Liver (tissue), 9 donors: Measurements from ENCODE around the gene CORO2A. TPM values are rescaled to one million over a fixed set of nuclear protein-coding genes. Genes with fewer than 3 reads are reported as not detected.

ENCODE experiments used
- DNase-seq: peaks from one replicate; pipeline ENCODE4 v3.0.0-alpha.2; 2017; ENCODE audit warnings: low spot score
- H3K27ac ChIP-seq, 2 donors: one replicate each; pipeline ENCODE4 v1.7.0; 2013; ENCODE audit warnings: inconsistent platforms in 2 of 2, low read length in 2 of 2, control low read depth in 1 of 2, low read depth in 1 of 2, mild to moderate bottlenecking in 1 of 2
- H3K27me3 ChIP-seq, 4 donors: one replicate each; pipeline versions ENCODE4 v1.6.1 to v1.7.0; 2013; ENCODE audit warnings: low read length in 3 of 4, inconsistent platforms in 1 of 4, mild to moderate bottlenecking in 1 of 4, moderate library complexity in 1 of 4; ENCODE audit not compliant: control insufficient read depth in 4 of 4, insufficient read depth in 4 of 4
- H3K36me3 ChIP-seq, 4 donors: one replicate each; pipeline versions ENCODE4 v1.6.1 to v1.7.0; 2013; ENCODE audit warnings: low read length in 3 of 4, mild to moderate bottlenecking in 3 of 4, low read depth in 1 of 4, moderate library complexity in 1 of 4; ENCODE audit not compliant: control insufficient read depth in 4 of 4, insufficient read depth in 3 of 4
- H3K4me1 ChIP-seq, 4 donors: one replicate each; pipeline versions ENCODE4 v1.6.1 to v1.7.0; 2013; ENCODE audit warnings: low read length in 3 of 4, mild to moderate bottlenecking in 3 of 4, moderate library complexity in 1 of 4; ENCODE audit not compliant: control insufficient read depth in 4 of 4, insufficient read depth in 4 of 4
- H3K4me3 ChIP-seq, 3 donors: one replicate each; pipeline versions ENCODE4 v1.6.1 to v1.7.0; 2013; ENCODE audit warnings: low read length in 3 of 3, control low read depth in 1 of 3, low read depth in 1 of 3, mild to moderate bottlenecking in 1 of 3
- H3K9ac ChIP-seq, 2 donors: one replicate each; pipeline ENCODE4 v1.7.0; 2013; ENCODE audit warnings: low read length in 2 of 2, mild to moderate bottlenecking in 2 of 2, moderate library complexity in 2 of 2, control low read depth in 1 of 2, low read depth in 1 of 2
- H3K9me3 ChIP-seq, 4 donors: one replicate each; pipeline versions ENCODE4 v1.6.1 to v1.7.0; 2013; ENCODE audit warnings: low read length in 3 of 4; ENCODE audit not compliant: control insufficient read depth in 4 of 4
- ATF3 ChIP-seq: IDR thresholded peaks from 2 replicates; pipeline ENCODE4 v1.6.1; 2016; ENCODE audit warnings: antibody characterized with exemption
- CTCF ChIP-seq: fragments of 150-350 bp; IDR thresholded peaks from 2 replicates; pipeline ENCODE4 v1.5.1; 2017; ENCODE audit warnings: improper control_type of control experiment, low read depth, low read length; ENCODE audit not compliant: missing input control
- EGR1 ChIP-seq, 2 donors: IDR thresholded peaks; 2 replicates each; pipeline ENCODE4 v1.6.1; 2016 to 2018; ENCODE audit warnings: antibody characterized with exemption in 2 of 2, low read depth in 2 of 2
- FOXA1 ChIP-seq: IDR thresholded peaks from 2 replicates; pipeline ENCODE4 v1.6.1; 2016; ENCODE audit warnings: antibody characterized with exemption
- FOXA2 ChIP-seq: IDR thresholded peaks from 2 replicates; pipeline ENCODE4 v1.6.1; 2016; ENCODE audit warnings: antibody characterized with exemption
- GABPA ChIP-seq, 2 donors: IDR thresholded peaks in 1 of 2; conservative IDR thresholded peaks in 1 of 2; 2 replicates each; pipeline ENCODE4 v1.6.1; 2016; ENCODE audit warnings: antibody characterized with exemption in 2 of 2, mild to moderate bottlenecking in 1 of 2, moderate library complexity in 1 of 2
- HNF4G ChIP-seq: IDR thresholded peaks from 2 replicates; pipeline ENCODE4 v1.6.1; 2016; ENCODE audit warnings: antibody characterized with exemption
- JUND ChIP-seq, 2 donors: IDR thresholded peaks; 2 replicates each; pipeline ENCODE4 v1.6.1; 2016; ENCODE audit warnings: antibody characterized with exemption in 2 of 2
- MAX ChIP-seq: IDR thresholded peaks from 2 replicates; pipeline ENCODE4 v1.6.1; 2016; ENCODE audit warnings: antibody characterized with exemption
- NR2F2 ChIP-seq: IDR thresholded peaks from 2 replicates; pipeline ENCODE4 v1.6.1; 2016; ENCODE audit warnings: antibody characterized with exemption
- RAD21 ChIP-seq, 2 donors: IDR thresholded peaks; 2 replicates each; pipeline ENCODE4 v1.6.1; 2016; ENCODE audit warnings: antibody characterized with exemption in 2 of 2, mild to moderate bottlenecking in 2 of 2
- REST ChIP-seq: IDR thresholded peaks from 2 replicates; pipeline ENCODE4 v1.6.1; 2016; ENCODE audit warnings: antibody characterized with exemption, mild to moderate bottlenecking
- RXRA ChIP-seq, 2 donors: IDR thresholded peaks; 2 replicates each; pipeline ENCODE4 v1.6.1; 2017 to 2018; ENCODE audit warnings: antibody characterized with exemption in 2 of 2, mild to moderate bottlenecking in 1 of 2
- SP1 ChIP-seq: IDR thresholded peaks from 2 replicates; pipeline ENCODE4 v1.6.1; 2018; ENCODE audit warnings: antibody characterized with exemption, mild to moderate bottlenecking
- TAF1 ChIP-seq: conservative IDR thresholded peaks from 2 replicates; pipeline ENCODE4 v1.6.1; 2016; ENCODE audit warnings: antibody characterized with exemption, mild to moderate bottlenecking
- YY1 ChIP-seq: IDR thresholded peaks from 2 replicates; pipeline ENCODE4 v1.6.1; 2016; ENCODE audit warnings: antibody characterized with exemption, mild to moderate bottlenecking
- ZBTB33 ChIP-seq: IDR thresholded peaks from 2 replicates; pipeline ENCODE4 v1.6.1; 2016; ENCODE audit warnings: antibody characterized with exemption
- WGBS: extraction: QIAGEN DNeasy Blood & Tissue Kit; methylation state at CpG from one replicate; pipeline ENCODE4 v1.1.7; 2013; 5-methylcytosine and 5-hydroxymethylcytosine counted together
- polyA plus RNA-seq, 2 donors: library from polyadenylated mRNA; stranded (reverse) in 1 of 2; unstranded in 1 of 2; fragments of 200-250 nt in 1 of 2; fragments of >200 nt in 1 of 2; fragmentation: Nextera tagmentation in 1 of 2; extraction: Ambion mirVana in 1 of 2; gene quantifications; one replicate each; pipeline versions ENCODE4 v1.2.1 to v1.2.3, GENCODE V29; 2013 to 2015
- total RNA-seq, 2 donors: library from RNA; depleted of rRNA; stranded (reverse); fragments of >200 nt; gene quantifications; one replicate each; pipeline ENCODE4 v1.2.3, GENCODE V29; 2014
- donor health status: healthy.
- donor health status: healthy.
- donor health status: healthy.
- donor health status: healthy.
- donor health status: healthy.

The CORO2A gene
- total and polyA plus RNA-seq, 4 donors = 1.2 to 2.8 (median 1.4) TPM

- no peaks in the 10 kb centered on the region for H3K9me3 ChIP-seq
- H3K4me1 ChIP-seq = peaks cover 0 to 5% (median 2%) of the 10 kb centered on the region in 4 donors
- no peak overlapping the region for H3K4me3 ChIP-seq
- DNase-seq = no peak
- H3K27ac ChIP-seq = no peak overlapping the region
- TF ChIP-seq TAF1 = no peak
- TF ChIP-seq ZBTB33 = no peak
- TF ChIP-seq RXRA (IDR thresholded peaks at IDR 0.05) = no peak
- no peak for TF ChIP-seq GABPA (IDR thresholded peaks at IDR 0.05 in 1 of 2, conservative IDR thresholded peaks at IDR 0.05 in 1 of 2)
- no peak for TF ChIP-seq YY1
- TF ChIP-seq SP1 = no peak
- no peak for TF ChIP-seq FOXA1
- no peak for TF ChIP-seq HNF4G
- TF ChIP-seq REST = no peak
- TF ChIP-seq MAX = no peak
- TF ChIP-seq JUND (IDR thresholded peaks at IDR 0.05) = no peak
- no peak for TF ChIP-seq FOXA2
- TF ChIP-seq RAD21 (IDR thresholded peaks at IDR 0.05) = no peak
- no peak for TF ChIP-seq ATF3
- TF ChIP-seq CTCF = no peak
- TF ChIP-seq EGR1 (IDR thresholded peaks at IDR 0.05; ENCODE audit: low read depth in 2 of 2) = no peak
- TF ChIP-seq NR2F2 = no peak
- no peak overlapping the region for H3K9ac ChIP-seq
- peaks cover 0 to 8% (median 3%) of the 10 kb centered on the region in 4 donors for H3K36me3 ChIP-seq
- no peaks in the 10 kb centered on the region for H3K27me3 ChIP-seq
- 66% methylated on average over 6 of the region's 6 CpGs for WGBS
Observed at GRCh38 chr9:98101868-98102273, 90.6 kb downstream of the CORO2A start.

GRCh38 chr9:98101416-98101815, 91.0 kb downstream of the CORO2A start:
- 95% methylated on average over 7 of the region's 7 CpGs for WGBS
- Histone ChIP-seq H3K36me3 (peaks cover 0 to 8% (median 3%) of the 10 kb centered on the region in 4 donors), H3K4me3 (no peak overlapping the region), H3K4me1 (peaks cover 0 to 5% (median 2%) of the 10 kb centered on the region in 4 donors), H3K27me3 (no peaks in the 10 kb centered on the region), H3K27ac (no peak overlapping the region), H3K9ac (no peak overlapping the region), H3K9me3 (no peaks in the 10 kb centered on the region)
- TF ChIP-seq REST = no peak
- TF ChIP-seq RAD21 (IDR thresholded peaks at IDR 0.05) = no peak
- no peak for TF ChIP-seq TAF1
- TF ChIP-seq ZBTB33 = no peak
- no peak for DNase-seq
